Neural cell (in vitro differentiated cells): ENCODE measurements around the gene SP2. TPM values are rescaled to one million over a fixed set of nuclear protein-coding genes. Genes with fewer than 3 reads are reported as not detected.

ENCODE experiments used
- H2AFZ ChIP-seq: fragments of 200-600, 300-800 bp; sonication (generic), shearing (Covaris generic); 2 replicates; pipeline ENCODE4 v1.6.0; 2014; ENCODE audit warnings: low read depth, mild to moderate bottlenecking, antibody characterized with exemption, low read length, moderate library complexity
- H3F3A ChIP-seq: fragments of 200-600 bp; shearing (Covaris generic); 2 replicates; pipeline ENCODE4 v1.6.1; 2016; ENCODE audit warnings: mild to moderate bottlenecking, moderate library complexity, mixed read lengths, antibody characterized with exemption, low read length; ENCODE audit not compliant: insufficient read depth, poor library complexity, severe bottlenecking
- H3K27ac ChIP-seq: fragments of 200-600, 300-800 bp; sonication (generic), shearing (Covaris generic); 2 replicates; pipeline ENCODE4 v1.5.1; 2014; ENCODE audit warnings: mild to moderate bottlenecking, low read length, moderate library complexity
- H3K27me3 ChIP-seq: fragments of 300-800, 200-600 bp; sonication (generic), shearing (Covaris generic); 2 replicates; pipeline ENCODE4 v1.6.0; 2014; ENCODE audit warnings: mild to moderate bottlenecking, low read depth, low read length, moderate library complexity; ENCODE audit not compliant: insufficient read depth
- H3K36me3 ChIP-seq: fragments of 300-800, 200-600 bp; sonication (generic), shearing (Covaris generic); 2 replicates; pipeline ENCODE4 v1.5.1; 2014; ENCODE audit warnings: mild to moderate bottlenecking, antibody characterized with exemption, low read length, moderate library complexity; ENCODE audit not compliant: insufficient read depth
- H3K4me2 ChIP-seq: fragments of 300-800, 200-600 bp; sonication (generic), shearing (Covaris generic); 2 replicates; pipeline ENCODE4 v1.6.0; 2014; ENCODE audit warnings: mild to moderate bottlenecking, low read length
- H3K4me3 ChIP-seq: fragments of 300-800, 200-600 bp; sonication (generic), shearing (Covaris generic); 2 replicates; pipeline ENCODE4 v1.5.1; 2014; ENCODE audit warnings: mild to moderate bottlenecking, low read length, moderate library complexity
- H3K79me2 ChIP-seq: fragments of 200-600 bp; shearing (Covaris generic); replicated peaks from 2 replicates; pipeline ENCODE4 v1.6.0; 2014; ENCODE audit warnings: mild to moderate bottlenecking, low read length, moderate library complexity; ENCODE audit not compliant: insufficient read depth
- H3K9ac ChIP-seq: fragments of 300-800, 200-600 bp; sonication (generic), shearing (Covaris generic); 2 replicates; pipeline ENCODE4 v1.6.1; 2016; ENCODE audit warnings: mild to moderate bottlenecking, low read length, mixed read lengths
- H3K9me2 ChIP-seq: fragments of 200-600 bp; shearing (Covaris generic); 2 replicates; pipeline ENCODE4 v1.6.1; 2016; ENCODE audit warnings: mild to moderate bottlenecking, low read length, mixed read lengths; ENCODE audit not compliant: insufficient read depth
- H3K9me3 ChIP-seq: fragments of 200-600, 300-800 bp; sonication (generic), shearing (Covaris generic); 2 replicates; pipeline ENCODE4 v1.6.1; 2016; ENCODE audit warnings: mild to moderate bottlenecking, mixed run types, low read length, moderate library complexity, mixed read lengths
- H4K20me1 ChIP-seq: fragments of 200-600 bp; shearing (Covaris generic); 2 replicates; pipeline ENCODE4 v1.6.1; 2016; ENCODE audit warnings: mild to moderate bottlenecking, mixed run types; ENCODE audit not compliant: insufficient read depth
- CTCF ChIP-seq: fragments of 450-650 bp; IDR thresholded peaks from 2 replicates; pipeline ENCODE4 v1.5.1; 2014; ENCODE audit warnings: antibody characterized with exemption, mild to moderate bottlenecking, moderate library complexity; ENCODE audit not compliant: poor library complexity, severe bottlenecking
- EP300 ChIP-seq: fragments of 450-650 bp; conservative IDR thresholded peaks from 2 replicates; pipeline ENCODE4 v1.6.1; 2014; ENCODE audit warnings: antibody characterized with exemption, mild to moderate bottlenecking, moderate library complexity; ENCODE audit not compliant: poor library complexity, severe bottlenecking
- EZH2 ChIP-seq: fragments of 200-600, 300-800 bp; shearing (Covaris generic), sonication (generic); IDR thresholded peaks from 2 replicates; pipeline ENCODE4 v1.6.1; 2014; ENCODE audit warnings: antibody characterized with exemption, low read length, borderline replicate concordance, mild to moderate bottlenecking; ENCODE audit not compliant: insufficient read depth, poor library complexity, severe bottlenecking
- MXI1 ChIP-seq: fragments of 450-650 bp; conservative IDR thresholded peaks from 2 replicates; pipeline ENCODE4 v1.6.1; 2014; ENCODE audit warnings: antibody characterized with exemption, mild to moderate bottlenecking; ENCODE audit not compliant: poor library complexity, severe bottlenecking
- POLR2AphosphoS5 ChIP-seq: IDR thresholded peaks from 2 replicates; pipeline ENCODE4 v1.6.1; 2012
- RAD21 ChIP-seq: fragments of 450-650 bp; conservative IDR thresholded peaks from 2 replicates; pipeline ENCODE4 v1.6.1; 2014; ENCODE audit warnings: antibody characterized with exemption, mild to moderate bottlenecking, moderate library complexity
- REST ChIP-seq: IDR thresholded peaks from 2 replicates; pipeline ENCODE4 v1.6.1; 2012; ENCODE audit warnings: borderline replicate concordance
- SMC3 ChIP-seq: fragments of 450-650 bp; conservative IDR thresholded peaks from 2 replicates; pipeline ENCODE4 v1.6.1; 2014; ENCODE audit warnings: antibody characterized with exemption, mild to moderate bottlenecking, moderate library complexity; ENCODE audit not compliant: poor library complexity
- TAF1 ChIP-seq: IDR thresholded peaks from 2 replicates; pipeline ENCODE4 v1.6.1; 2012; ENCODE audit warnings: low read depth
- polyA plus RNA-seq: library from polyadenylated mRNA; depleted of rRNA; stranded (reverse); fragments of >200 nt; gene quantifications from 2 replicates; pipeline ENCODE4 v1.2.3, GENCODE V29; 2014

The SP2 gene
- polyA plus RNA-seq, 1 donor from 2014 or later = 0.25 TPM

- Histone ChIP-seq H3K4me2 (no peak overlapping the region), H3K9me3 (no peaks in the 10 kb centered on the region)
- TF ChIP-seq EP300 (no peak), TAF1 (no peak), CTCF (no peak), RAD21 (no peak), MXI1 (no peak), REST (no peak), EZH2 (no peak), SMC3 (no peak), POLR2AphosphoS5 (no peak)
Observed at GRCh38 chr17:47967607-47968252, 71.7 kb downstream of the SP2 start.

GRCh38 chr17:47968836-47969235 lies 72.8 kb downstream of the SP2 start:
- H3K27me3 ChIP-seq = no peaks in the 10 kb centered on the region
- H3K9ac ChIP-seq = no peak overlapping the region
- no peak overlapping the region for H2AFZ ChIP-seq
- no peaks in the 10 kb centered on the region for H3K9me2 ChIP-seq
- H3K27ac ChIP-seq = no peak overlapping the region
- H3K4me2 ChIP-seq = no peak overlapping the region
- no peak overlapping the region for H3K4me3 ChIP-seq
- no peaks in the 10 kb centered on the region for H3K36me3 ChIP-seq
- TF ChIP-seq MXI1 (no peak), EZH2 (no peak), EP300 (no peak), CTCF (no peak), SMC3 (no peak), POLR2AphosphoS5 (no peak), RAD21 (no peak), TAF1 (no peak), REST (no peak)
- no peaks in the 10 kb centered on the region for H3F3A ChIP-seq
- no peaks in the 10 kb centered on the region for H3K9me3 ChIP-seq
- H3K79me2 ChIP-seq = peaks cover 9% of the 10 kb centered on the region
- H4K20me1 ChIP-seq = no peaks in the 10 kb centered on the region

More at GRCh38 chr17:47967607-47968252, 71.7 kb downstream of the SP2 start:
- no peaks in the 10 kb centered on the region for H4K20me1 ChIP-seq
- H3K9ac ChIP-seq = no peak overlapping the region
- no peak overlapping the region for H3K27ac ChIP-seq
- H3K27me3 ChIP-seq = no peaks in the 10 kb centered on the region
- no peak overlapping the region for H2AFZ ChIP-seq
- H3K4me3 ChIP-seq = no peak overlapping the region
- peaks cover 9% of the 10 kb centered on the region for H3K79me2 ChIP-seq
- no peaks in the 10 kb centered on the region for H3K9me2 ChIP-seq
- H3K36me3 ChIP-seq = no peaks in the 10 kb centered on the region
- H3F3A ChIP-seq = no peaks in the 10 kb centered on the region
